HG03135 (cell line): Measurements from ENCODE around the gene HOMER3.

Experiments used
- ATAC-seq: cut with Tn5 transposase; IDR thresholded peaks from one replicate; pipeline ENCODE4 v1.9.1; 2021; ENCODE audit warnings: mild to moderate bottlenecking, moderate library complexity; ENCODE audit not compliant: unreplicated experiment

HOMER3 gene

DNA sequence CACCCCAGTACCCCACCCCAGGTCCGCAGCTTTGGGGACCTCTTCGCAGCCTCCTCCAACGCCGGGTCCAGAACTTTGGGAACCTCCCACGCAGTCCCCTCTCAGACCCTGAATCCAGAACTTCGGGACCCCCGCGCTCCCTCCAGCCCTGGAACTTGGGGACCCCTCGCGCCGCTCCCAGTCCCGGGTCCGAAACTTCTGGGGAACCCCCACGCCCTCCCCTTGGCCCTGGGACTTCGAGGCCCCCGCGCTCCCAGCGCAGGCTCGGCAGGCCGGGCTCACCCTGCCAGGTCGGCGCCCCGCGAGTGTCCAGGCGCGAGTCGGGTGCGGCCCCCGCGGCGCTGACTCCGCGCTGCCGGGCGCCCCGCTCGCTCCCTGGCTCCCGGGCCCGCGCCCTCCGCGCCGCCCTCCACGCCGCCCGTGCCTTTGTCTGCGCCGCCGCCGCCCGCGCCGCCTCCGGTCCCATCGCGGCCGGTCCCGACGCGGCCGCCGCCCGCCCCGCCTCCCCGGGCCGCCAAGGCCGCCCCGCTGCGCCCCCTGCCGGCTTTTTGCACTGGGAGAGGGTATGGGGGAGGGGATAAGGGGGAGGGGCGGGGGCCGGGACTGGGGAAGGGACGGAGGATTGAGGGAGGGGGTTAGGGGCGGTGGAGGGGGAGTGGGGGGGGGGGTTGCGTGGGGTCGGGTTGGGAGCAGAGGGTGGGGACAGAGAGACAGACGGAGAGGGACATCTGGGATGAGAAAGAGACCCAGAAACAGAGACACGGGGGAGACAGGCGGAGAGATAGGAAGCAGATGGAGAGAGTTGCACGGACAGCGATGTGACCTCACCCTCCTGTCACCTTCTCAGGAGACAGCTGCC lies at the start of gene HOMER3:
Gene HOMER3 (minus strand): TSS at position 449 of the 859 bp plus-strand sequence. CDS start 2,235 bp downstream, outside the sequence.
- no peak for ATAC-seq

DNA sequence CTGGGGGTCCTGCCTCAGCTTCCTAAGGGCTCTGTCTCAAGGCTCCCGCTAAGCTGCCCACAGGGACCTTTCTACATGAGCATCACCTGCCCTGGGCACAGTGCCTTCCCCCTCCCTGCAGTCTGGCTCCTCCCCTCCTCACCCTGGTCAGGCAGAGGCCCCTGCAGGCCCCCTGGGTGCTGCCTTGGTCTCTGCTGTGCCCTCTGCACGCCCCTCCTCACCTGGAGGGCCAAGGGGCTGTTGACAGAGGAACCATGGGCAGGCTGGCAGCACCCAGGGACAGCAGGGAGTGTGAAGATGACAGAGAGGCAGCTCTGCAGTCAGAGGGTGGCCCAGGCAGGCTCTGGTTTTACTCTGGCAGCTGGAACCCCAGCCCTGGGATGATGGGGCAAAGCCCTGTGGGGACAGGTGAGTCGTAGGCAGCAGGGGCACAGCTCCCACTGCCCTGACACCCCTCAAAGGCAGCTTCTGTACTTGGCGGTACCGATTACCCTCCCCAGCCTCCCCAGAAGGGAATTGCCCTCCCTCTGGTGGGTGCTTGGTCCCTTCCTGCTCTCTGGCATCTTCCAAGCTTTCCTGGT lies 49.2 kb upstream of the HOMER3 start:
- no peak for ATAC-seq

DNA sequence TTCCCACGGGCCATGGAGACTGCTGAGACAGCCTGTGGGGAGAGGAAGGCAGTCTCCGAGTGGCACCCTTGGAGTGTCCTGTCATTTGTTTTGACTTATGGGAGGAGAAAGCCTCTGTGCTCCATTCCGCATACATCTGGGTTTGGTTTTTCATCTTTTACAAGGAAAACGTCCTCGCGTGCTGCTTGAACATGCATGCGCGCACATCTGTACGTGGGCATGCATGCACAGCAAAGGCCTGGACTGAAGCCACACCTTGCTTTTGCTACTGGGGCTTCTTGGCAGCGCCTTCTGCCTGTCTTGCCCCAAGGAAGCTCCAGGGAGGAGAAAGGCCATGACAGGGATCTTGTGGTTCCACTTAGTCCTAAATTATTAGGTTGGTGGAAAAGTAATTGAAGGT lies 48.3 kb upstream of the HOMER3 start:
- no peak for ATAC-seq

DNA sequence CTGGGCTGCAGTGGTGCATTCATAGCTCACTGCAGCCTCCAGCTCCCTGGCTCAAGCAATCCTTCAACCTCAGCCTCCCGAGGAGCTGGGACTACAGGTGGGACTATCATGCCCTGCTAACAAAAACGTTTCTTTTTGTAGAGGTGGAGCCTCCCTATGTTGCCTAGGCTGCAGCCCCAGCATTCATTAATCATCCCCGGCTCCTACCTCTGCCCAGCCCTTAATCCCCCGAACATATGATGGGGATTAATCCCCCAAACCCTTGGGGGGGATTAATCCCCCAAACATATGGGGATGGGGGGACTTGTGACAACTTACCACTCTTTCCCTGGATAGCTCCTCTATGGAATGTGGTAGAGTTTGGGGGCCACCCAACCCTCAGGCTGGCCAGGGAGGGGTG lies 46.4 kb upstream of the HOMER3 start:
- ATAC-seq: no peak

DNA sequence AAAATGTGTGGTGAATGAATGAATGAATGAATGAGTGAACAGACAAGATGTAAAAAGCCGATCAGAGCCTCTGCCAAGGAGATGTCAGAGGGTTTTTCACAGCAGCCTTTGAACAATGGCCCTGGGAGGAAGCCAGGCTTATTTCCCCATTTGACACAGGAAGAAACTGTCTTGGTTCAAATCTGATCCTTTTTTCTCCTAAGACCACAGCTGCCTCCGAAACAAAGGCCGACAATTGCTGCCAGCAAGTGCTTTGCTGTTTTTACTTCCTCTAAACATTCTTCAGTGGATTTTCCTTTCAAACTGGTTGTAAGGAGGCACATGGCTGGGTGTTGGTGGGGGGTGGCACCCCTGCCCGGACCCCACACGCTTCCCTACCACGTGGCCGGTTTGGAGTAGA lies 44.2 kb upstream of the HOMER3 start:
- no peak for ATAC-seq

DNA sequence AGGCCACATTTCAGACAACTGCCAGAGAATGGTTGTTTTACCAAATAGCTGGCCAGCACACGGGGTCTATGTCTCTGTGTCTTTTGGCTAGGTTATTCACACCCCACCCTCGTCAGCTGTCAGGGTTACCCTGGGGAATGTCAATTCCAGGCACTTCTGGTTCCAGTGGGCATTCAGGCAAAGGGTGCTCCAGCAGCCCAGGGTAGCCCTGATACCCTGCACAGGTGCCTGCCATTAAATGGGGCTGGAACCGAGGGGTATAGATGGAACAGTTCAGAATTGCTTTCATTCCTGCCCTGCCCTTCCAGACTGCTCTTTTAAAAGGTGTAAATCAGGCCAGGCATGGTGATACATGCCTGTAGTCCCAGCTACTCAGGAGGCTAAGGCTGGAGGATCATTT lies 43.2 kb upstream of the HOMER3 start:
- ATAC-seq: no peak

DNA sequence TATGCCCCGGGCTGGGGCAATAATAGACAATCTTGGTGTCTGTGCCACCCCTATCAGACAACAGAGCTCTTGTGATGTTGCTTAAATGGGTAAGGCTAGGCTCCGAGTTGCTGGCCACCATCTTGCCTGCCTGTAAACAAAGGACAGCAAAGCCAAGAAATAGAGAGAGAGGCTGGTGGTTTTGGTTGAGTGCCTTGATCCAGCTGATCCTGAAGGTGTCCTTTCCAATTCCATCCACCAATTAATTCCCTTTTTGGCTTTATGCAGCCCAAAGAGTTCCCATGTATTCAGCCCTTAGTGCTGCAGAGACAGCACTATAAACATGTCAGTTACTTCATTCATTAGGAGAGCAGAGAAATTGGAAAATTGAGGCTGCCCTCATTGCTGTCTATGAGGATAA lies 41.7 kb upstream of the HOMER3 start:
- ATAC-seq: no peak

DNA sequence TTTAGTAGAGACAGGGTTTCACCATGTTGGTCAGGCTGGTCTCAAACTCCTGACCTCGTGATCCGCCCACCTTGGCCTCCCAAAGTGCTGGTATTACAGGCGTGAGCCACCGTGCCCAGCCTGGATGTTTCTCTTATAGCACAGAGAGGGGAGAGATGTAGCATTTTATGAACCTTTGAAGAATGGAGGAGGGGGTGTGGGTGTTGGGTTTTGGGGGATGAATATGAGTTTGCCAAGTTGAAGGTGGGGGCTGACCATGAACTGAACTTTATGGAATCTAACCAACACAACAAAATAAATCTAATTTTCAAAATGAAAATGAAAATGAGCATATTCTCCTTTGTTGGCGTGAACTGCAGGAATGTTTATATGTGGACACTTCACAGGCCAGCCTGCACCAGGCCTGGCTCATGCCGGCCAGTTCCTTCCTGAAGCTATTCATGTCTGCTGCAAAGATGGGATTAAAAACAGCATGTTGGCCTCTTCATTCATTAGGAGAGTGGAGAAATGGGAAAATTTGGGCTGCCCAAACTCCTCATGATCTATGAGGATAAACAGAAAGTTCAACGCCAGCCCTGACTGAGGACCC lies 39.5 kb upstream of the HOMER3 start:
- no peak for ATAC-seq

DNA sequence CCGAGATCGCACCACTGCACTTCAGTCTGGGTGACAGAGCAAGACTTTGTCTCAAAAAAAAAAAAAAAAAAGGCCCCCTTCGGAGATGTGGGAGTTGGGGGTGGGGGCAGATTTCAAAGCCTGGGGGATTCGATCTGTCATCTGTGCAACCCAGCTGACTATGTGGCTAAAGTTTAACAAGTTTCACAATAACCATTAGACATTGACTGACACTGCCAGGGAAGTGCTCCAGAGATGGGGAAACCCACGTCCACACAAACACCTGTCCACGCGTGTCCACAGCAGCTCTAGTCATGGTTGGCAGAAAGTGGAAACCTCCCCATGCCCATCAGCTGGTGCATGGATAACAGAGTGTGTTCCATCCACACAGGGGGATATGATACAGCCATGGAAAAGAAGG lies 37.6 kb upstream of the HOMER3 start:
- no peak for ATAC-seq

DNA sequence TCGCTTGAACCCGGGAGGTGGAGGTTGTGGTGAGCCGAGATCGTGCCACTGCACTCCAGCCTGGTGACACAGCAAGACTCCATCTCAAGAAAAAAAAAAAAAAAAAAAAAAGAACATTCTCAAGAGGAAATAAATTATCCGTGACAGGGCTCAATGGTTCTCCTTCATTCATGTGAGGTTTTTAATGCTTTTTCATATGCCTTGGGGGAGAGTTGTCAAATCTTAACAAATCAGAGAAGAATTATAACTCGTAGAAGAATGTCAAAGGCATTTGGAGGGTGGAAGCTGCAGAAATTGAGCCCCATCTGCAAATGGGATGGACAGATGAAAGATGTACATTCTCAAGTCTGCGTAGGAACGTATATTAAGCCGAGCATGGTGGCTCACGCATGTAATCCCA lies 34.9 kb upstream of the HOMER3 start:
- ATAC-seq: no peak

DNA sequence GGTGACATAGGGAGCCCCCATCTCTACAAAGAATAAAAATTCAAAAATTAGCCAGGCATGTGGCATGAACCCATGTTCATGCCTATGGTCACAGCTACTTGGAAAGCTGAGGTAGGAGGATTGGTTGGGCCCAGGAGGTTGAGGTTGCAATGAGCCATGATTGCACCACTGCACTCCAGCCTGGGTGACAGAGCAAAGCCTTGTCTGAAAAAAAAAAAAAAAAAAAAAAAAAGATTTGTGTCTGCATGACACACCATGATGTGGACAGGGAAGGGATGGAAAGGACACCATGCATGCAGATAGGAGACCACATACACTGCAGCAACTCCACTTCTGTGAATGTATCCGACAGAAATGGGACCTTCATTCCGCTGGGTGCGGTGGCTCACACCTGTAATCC lies 34.0 kb upstream of the HOMER3 start:
- no peak for ATAC-seq

DNA sequence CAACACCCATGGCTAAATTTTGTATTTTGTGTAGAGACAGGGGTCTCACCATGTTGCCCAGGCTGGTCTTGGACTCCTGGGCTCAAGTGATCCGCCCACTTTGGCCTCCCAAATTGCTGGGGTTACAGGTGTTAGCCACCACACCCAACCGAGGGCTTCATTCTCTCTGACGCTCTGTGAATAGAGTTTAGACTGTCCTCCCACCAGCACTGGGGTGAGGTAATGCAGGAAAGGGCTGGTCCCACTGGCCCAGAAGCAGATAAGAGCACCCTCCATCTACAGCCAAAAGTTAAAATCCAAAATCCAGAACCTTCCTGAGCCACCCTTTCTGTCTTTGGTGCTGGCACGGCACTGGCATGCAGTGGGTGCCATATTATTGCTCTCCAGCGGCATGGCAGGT lies 31.8 kb upstream of the HOMER3 start:
- ATAC-seq: no peak

DNA sequence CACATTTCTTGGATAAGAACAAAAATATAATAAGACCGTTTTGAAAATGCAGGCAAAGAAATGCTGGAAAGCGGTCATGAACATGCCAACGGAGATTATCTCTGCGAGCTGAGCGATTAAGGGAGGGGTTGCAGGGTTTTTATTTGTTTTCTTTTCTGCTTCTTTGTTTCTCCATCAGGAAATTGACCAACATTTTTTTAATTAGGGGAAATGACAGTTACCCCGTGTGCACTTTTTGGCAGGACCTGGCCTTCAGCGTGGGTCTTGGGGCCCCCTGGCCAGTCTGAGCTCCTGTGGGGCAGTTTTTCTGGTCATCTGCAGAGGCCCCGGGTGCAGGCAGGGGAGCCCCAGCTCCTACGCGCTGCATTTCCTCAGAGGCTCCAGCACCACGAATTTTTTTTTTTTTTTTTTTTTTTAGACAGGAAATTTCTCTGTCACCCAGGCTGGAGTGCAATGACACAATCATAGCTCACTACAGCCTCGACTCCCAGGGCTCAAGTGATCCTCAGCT lies 31.3 kb upstream of the HOMER3 start:
- ATAC-seq: no peak

DNA sequence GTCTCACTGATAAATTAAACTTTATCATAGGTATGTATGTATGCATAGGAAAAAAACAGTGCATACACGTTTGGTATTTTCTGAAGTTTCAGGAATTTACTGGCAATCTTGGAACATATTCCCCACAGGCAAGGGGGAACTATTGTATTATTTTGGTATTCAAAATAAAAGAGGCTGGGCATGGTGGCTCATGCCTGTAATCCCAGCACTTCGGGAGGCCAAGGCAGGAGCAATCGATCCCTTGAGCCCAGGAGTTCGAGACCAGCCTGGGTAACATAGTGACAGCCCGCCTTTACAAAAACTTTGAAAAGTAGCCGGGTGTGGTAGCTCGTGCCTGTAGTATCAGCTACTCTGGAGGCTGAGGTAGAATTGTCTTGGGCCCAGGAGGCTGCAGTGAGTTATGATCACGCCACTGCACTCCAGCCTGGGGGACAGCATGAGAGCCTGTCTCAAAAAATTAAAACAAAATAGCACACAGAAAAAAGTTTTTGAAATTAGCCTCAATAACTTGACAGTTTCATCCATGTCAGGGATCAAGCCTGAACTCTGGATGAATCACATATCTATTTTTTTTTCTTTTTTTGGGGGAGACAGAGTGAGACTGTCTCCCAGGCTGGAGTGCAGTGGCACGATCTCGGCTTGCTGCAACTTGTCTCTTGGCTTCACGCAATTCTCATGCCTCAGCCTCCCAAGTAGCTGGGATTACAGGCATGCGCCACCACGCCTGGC lies 29.1 kb upstream of the HOMER3 start:
- ATAC-seq: no peak

DNA sequence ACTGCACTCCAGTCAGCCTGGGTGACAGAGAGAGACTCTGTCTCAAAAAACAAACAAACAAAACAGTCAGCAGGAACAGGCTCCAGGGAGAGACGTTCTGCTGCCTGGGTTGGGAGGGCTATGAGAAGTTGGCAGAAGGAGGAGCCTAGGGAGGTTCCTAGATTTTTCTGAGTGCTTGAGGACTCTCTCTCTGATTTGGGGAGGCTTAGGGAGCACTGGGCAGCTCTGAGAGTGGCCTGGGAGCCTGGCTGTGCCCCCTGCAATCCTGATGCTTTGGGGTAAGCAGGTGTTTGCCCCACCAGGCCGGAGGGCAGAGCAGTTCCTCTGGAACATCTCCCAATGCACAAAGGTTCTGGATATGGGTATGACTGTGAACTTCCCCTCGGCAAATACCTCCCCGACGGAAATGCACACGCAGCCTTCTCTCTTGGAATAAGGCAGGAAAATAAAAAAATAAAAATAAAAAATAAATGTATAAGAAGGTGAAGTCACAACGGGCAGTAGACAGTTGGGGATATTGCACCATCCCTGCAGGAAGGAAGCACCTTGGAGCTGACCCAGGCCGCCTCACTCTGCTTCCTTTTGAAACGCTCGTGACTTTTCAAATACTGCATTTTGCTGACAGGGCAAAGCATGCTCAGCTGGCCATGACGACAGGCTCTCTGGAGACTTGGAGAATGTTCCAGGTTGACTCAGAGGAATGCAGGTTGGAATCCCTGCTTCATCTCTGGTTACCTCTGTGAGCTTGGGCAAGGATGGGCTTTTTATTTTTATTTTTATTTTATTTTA lies 26.5 kb upstream of the HOMER3 start:
- ATAC-seq: no peak

DNA sequence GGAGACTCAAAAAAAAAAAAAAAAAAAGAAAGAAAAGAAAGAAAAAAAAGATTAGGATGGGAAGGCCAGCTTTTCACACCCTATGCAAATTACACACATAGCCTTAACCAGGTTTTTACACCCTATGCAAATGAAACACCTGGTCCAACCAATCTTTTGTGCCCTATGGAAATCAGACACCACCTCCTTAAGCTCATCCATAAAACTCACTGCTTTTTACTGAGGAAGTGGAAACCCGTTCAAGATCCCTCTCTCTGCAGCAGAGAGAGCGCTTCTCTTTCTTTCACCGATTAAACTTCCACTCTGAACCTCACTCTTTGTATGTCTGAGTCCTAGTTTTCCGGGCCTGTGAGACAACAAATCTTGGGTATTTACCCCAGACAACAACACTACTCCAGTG lies 25.3 kb upstream of the HOMER3 start:
- no peak for ATAC-seq

DNA sequence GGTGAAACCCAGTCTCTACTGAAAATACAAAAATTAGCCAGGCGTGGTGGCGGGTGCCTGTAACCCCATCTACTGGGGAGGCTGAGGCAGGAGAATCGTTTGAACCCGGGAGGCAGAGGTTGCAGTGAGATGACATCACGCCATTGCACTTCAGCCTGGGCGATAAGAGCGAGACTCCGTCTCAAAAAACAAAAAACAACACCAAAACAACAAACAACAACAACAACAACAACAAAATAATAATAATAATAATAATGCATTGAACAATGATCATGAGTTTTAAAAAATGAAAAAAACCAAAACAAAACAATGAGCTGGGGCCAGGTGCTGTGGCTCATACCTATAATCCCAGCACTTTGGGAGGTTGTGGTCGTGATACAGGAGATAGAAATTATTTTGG lies 23.1 kb upstream of the HOMER3 start:
- ATAC-seq: no peak

DNA sequence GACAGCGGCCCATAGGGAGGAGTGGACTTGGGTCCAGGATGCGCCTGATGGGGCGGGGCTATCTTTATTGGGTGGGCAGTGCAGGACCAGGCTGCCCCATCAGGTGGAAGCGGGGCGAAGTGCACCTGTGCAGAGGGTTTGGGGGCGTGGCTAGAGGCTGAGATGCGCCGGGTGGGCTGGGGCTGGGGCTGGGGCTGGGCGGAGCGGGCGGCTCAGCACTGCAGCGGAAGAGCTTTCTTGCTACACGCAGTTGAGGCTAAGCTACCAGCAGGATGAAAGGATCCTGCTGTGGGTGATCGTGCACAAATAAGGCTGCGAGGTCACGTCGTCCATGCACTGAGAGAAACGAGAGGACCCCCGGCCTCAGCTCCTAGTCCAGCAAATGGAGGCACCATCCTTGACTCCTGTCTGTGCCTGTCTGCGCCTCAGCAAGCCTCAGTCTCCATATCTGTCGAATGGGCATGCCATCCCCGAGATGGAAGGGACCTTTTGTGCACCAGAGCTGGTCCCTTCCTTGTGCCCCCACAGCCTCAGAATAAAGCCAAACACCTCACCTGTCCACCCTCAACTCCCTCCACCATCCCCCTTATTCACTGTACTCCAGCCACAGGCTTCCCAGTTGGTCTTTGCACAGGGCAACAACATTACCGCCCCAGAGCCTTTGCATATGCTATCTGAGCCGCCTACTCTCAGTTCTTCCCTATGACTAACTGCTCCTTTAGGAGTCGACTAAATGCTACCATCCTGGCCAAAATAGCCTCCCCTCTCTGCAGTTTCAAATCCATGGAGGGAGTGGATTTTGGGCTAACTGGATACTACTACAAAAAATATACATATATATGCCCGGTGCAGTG lies 21.0 kb upstream of the HOMER3 start:
- ATAC-seq: no peak

DNA sequence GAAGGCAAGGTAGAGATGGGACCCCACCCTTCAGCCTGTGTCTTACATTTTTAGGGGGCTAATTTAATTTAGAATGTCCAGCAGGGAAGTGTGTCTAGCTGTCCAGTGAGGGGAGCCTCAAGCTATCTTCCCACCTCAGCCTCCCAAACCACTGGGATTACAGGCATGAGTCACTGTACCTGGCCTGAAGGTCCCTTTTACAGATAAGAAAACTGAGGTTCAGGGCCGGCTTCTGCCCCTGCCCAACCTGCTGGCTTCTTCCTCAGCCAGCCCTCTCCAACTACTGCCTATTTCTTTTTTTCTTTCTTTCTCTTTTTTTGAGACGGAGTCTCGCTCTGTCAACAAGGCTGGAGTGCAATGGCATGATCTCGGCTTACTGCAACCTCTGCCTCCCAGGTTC lies 19.4 kb upstream of the HOMER3 start:
- no peak for ATAC-seq

DNA sequence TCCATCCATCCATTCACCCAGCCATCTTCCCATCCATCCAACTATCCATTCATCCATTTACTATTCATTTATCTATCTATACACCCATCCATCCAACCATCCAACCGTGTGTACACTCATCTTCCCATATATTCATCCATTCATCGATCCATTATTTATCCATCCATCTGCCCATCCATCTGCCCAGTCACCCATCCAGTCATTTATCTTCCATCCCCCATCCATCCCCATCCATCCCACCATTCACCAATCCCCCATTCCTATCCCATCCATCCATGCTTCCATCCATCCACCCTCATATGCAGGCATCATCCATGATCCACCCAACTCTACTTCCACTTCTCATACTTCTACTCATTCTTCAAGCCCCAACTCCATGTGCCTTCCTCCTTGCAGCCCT lies 14.0 kb upstream of the HOMER3 start:
- ATAC-seq: no peak
